ENCODE measurements around the gene MCCD1.

MCCD1 gene

GRCh38 chr6:31521835-31522234, 6.9 kb upstream of the MCCD1 start:
- Histone ChIP-seq H3K4me1 (peaks cover 7% of the 10 kb centered on the region; the same call in 1 of the 2 replicates), H3K9me3 (no peaks in the 10 kb centered on the region), H3K36me3 (no peaks in the 10 kb centered on the region), H3K4me3 (ENCODE audit: low read depth, low read length) (no peak overlapping the region), H3K27me3 (peaks cover 37% of the 10 kb centered on the region)
- TF ChIP-seq, protein P1, sequence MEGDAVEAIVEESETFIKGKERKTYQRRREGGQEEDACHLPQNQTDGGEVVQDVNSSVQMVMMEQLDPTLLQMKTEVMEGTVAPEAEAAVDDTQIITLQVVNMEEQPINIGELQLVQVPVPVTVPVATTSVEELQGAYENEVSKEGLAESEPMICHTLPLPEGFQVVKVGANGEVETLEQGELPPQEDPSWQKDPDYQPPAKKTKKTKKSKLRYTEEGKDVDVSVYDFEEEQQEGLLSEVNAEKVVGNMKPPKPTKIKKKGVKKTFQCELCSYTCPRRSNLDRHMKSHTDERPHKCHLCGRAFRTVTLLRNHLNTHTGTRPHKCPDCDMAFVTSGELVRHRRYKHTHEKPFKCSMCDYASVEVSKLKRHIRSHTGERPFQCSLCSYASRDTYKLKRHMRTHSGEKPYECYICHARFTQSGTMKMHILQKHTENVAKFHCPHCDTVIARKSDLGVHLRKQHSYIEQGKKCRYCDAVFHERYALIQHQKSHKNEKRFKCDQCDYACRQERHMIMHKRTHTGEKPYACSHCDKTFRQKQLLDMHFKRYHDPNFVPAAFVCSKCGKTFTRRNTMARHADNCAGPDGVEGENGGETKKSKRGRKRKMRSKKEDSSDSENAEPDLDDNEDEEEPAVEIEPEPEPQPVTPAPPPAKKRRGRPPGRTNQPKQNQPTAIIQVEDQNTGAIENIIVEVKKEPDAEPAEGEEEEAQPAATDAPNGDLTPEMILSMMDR (IDR thresholded peaks at IDR 0.05; ENCODE audit: low read depth, low read length): no peak
- no peak for DNase-seq

GRCh38 chr6:31525553-31525931, 3.2 kb upstream of the MCCD1 start:
- H3K4me3 ChIP-seq (ENCODE audit: low read depth, low read length): no peak overlapping the region
- H3K36me3 ChIP-seq: peaks cover 9% of the 10 kb centered on the region
- peaks cover 7% of the 10 kb centered on the region; the same call in 1 of the 2 replicates for H3K4me1 ChIP-seq
- H3K27me3 ChIP-seq: peaks cover 8% of the 10 kb centered on the region
- TF ChIP-seq, protein P1 (IDR thresholded peaks at IDR 0.05; ENCODE audit: low read depth, low read length): no peak
- H3K9me3 ChIP-seq: no peaks in the 10 kb centered on the region
- DNase-seq: no peak

- DNase-seq: no peak
- Histone ChIP-seq H3K9me3 (no peaks in the 10 kb centered on the region), H3K36me3 (peaks cover 14% of the 10 kb centered on the region), H3K4me1 (peaks cover 7% of the 10 kb centered on the region; the same call in 1 of the 2 replicates), H3K4me3 (ENCODE audit: low read depth, low read length) (no peak overlapping the region), H3K27me3 (peaks cover 4% of the 10 kb centered on the region; the same call in 1 of the 2 replicates)
- TF ChIP-seq, protein P1 (IDR thresholded peaks at IDR 0.05; ENCODE audit: low read depth, low read length): no peak
Observed at GRCh38 chr6:31525932-31526591, 2.7 kb upstream of the MCCD1 start.

DNA sequence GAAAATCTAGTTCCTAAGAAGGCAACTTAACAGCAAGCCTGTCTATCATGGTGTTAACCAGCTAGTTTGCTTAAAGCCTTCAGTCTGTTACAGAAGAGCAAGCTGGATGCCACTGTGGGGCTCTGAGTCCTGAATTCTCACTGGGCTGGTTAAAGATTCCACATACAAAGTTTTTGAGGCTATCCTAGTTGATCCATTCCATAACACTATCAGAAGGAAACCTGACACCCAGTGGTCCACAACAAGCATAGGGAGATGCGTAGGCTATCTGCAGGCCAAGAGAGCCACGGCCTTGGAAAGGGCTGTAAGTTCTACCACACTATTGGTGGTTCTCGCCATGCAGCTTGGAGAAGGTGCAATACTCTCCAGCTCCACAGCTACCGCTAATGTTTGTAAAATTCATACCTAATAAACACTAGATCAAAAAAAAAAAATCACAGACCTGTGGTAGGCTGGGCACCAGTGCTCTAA, 420 bp upstream of the MCCD1 start:
- Histone ChIP-seq H3K27me3 (no peaks in the 10 kb centered on the region), H3K36me3 (peaks cover 35% of the 10 kb centered on the region), H3K9me3 (no peaks in the 10 kb centered on the region), H3K4me3 (ENCODE audit: low read depth, low read length) (no peak overlapping the region), H3K4me1 (peaks cover 7% of the 10 kb centered on the region; the same call in 1 of the 2 replicates)
- TF ChIP-seq, protein P1 (IDR thresholded peaks at IDR 0.05; ENCODE audit: low read depth, low read length): no peak
- DNase-seq: no peak

DNA sequence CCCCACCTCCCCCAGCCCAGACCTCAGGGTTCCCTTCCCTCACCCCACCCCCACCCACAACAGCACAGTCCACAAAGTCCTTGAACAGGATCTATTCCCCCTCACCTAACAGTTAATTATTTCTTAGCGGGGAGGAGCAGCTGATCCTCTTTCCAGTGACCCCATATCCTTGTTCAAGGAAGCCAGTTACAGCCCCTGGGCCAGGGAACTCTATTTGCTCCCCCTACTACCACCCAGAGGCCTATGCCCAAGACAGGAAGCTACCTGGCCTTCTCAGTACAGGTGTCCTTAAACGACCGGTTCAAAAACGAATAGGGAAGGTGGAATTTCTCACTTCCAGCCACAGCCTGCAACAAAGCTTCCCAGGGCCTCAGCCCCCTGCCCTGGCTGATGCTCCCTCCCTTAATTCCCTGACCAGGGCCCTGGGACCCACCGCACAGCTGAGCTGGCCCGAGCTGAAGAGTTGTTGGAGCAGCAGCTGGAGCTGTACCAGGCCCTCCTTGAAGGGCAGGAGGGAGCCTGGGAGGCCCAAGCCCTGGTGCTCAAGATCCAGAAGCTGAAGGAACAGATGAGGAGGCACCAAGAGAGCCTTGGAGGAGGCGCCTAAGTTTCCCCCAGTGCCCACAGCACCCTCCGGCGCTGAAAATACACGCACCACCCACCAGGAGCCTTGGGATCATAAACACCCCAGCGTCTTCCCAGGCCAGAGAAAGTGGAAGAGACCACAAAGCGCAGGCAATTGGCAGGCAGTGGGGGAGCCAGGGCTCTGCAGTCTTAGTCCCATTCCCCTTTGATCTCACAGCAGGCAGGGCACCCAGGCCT, 778 bp downstream of the MCCD1 start:
- Histone ChIP-seq H3K36me3 (peaks cover 47% of the 10 kb centered on the region), H3K9me3 (no peaks in the 10 kb centered on the region), H3K4me3 (ENCODE audit: low read depth, low read length) (no peak overlapping the region), H3K4me1 (peaks cover 7% of the 10 kb centered on the region; the same call in 1 of the 2 replicates), H3K27me3 (no peaks in the 10 kb centered on the region)
- no peak for DNase-seq
- TF ChIP-seq, protein P1 (IDR thresholded peaks at IDR 0.05; ENCODE audit: low read depth, low read length): no peak

Data from BE2C (cell line).